ENCODE results near the gene EPS15. TPM values are rescaled to one million over a fixed set of nuclear protein-coding genes. Genes with fewer than 3 reads are reported as not detected.
"Not testable (repeated sequence)": the region's sequence is repeated elsewhere in the genome, so short reads cannot be mapped to it uniquely, and the experiment has no call there.

EPS15 gene
- total and polyA plus RNA-seq, 2 experiments from 2014 or later, result 14.9 to 46.0 TPM

GRCh38 chr1:51566260-51566659 is 47.2 kb upstream of the EPS15 start:
- no peaks in the 10 kb centered on the region for H3K9me3 ChIP-seq (ENCODE audit: low read depth)
- TF ChIP-seq EZH2 (IDR thresholded peaks at IDR 0.05; ENCODE audit: borderline replicate concordance), result no peak
- no peak for TF ChIP-seq CTCF (IDR thresholded peaks at IDR 0.05; ENCODE audit: poor library complexity)
- no peak for TF ChIP-seq EZH2phosphoT487 (IDR thresholded peaks at IDR 0.05; ENCODE audit: low read depth, severe bottlenecking, unreplicated experiment)
- no peaks in the 10 kb centered on the region for H3K79me2 ChIP-seq
- no peak overlapping the region for H3K27ac ChIP-seq
- H3K4me3 ChIP-seq, result no peak overlapping the region
- no peaks in the 10 kb centered on the region for H3K27me3 ChIP-seq
- 73% methylated on average over 3 of the region's 3 CpGs for WGBS (ENCODE audit: low lambda C conversion rate, missing lambda C conversion rate)
- H4K20me1 ChIP-seq (ENCODE audit: insufficient read depth, poor library complexity, severe bottlenecking), result no peaks in the 10 kb centered on the region
- no peaks in the 10 kb centered on the region for H3K9me2 ChIP-seq (replicated peaks; ENCODE audit: insufficient read depth)
- no peak overlapping the region for H2AFZ ChIP-seq
- peaks cover 21% of the 10 kb centered on the region for H3K4me1 ChIP-seq (ENCODE audit: insufficient read depth)
- DNase-seq (ENCODE audit: low spot score), result no peak
- H3K4me2 ChIP-seq, result no peak overlapping the region
- no peaks in the 10 kb centered on the region for H3K36me3 ChIP-seq (replicated peaks; ENCODE audit: insufficient read depth, low read depth)

- Histone ChIP-seq H3K9me2 (replicated peaks; ENCODE audit: insufficient read depth) (no peaks in the 10 kb centered on the region), H3K4me2 (no peak overlapping the region), H3K27ac (no peak overlapping the region), H3K9me3 (ENCODE audit: low read depth) (no peaks in the 10 kb centered on the region), H3K79me2 (no peaks in the 10 kb centered on the region), H3K4me1 (ENCODE audit: insufficient read depth) (peaks cover 16% of the 10 kb centered on the region), H4K20me1 (ENCODE audit: insufficient read depth, poor library complexity, severe bottlenecking) (no peaks in the 10 kb centered on the region), H3K36me3 (replicated peaks; ENCODE audit: insufficient read depth, low read depth) (no peaks in the 10 kb centered on the region), H3K4me3 (no peak overlapping the region), H3K27me3 (no peaks in the 10 kb centered on the region), H2AFZ (no peak overlapping the region)
- TF ChIP-seq EZH2phosphoT487 (IDR thresholded peaks at IDR 0.05; ENCODE audit: low read depth, severe bottlenecking, unreplicated experiment), result no peak
- DNase-seq (ENCODE audit: low spot score), result no peak
- WGBS (ENCODE audit: low lambda C conversion rate, missing lambda C conversion rate), result 79% methylated on average over 2 of the region's 2 CpGs
These were observed 45.9 kb upstream of the EPS15 start for GRCh38 chr1:51565009-51565408.

- Histone ChIP-seq H3K9me2 (replicated peaks; ENCODE audit: insufficient read depth) (no peaks in the 10 kb centered on the region), H3K79me2 (no peaks in the 10 kb centered on the region), H4K20me1 (ENCODE audit: insufficient read depth, poor library complexity, severe bottlenecking) (no peaks in the 10 kb centered on the region), H3K4me3 (no peak overlapping the region), H3K27ac (peak overlapping the region; percentile 40), H3K27me3 (no peaks in the 10 kb centered on the region), H2AFZ (no peak overlapping the region), H3K36me3 (replicated peaks; ENCODE audit: insufficient read depth, low read depth) (no peaks in the 10 kb centered on the region), H3K4me2 (no peak overlapping the region), H3K4me1 (ENCODE audit: insufficient read depth) (peaks cover 11% of the 10 kb centered on the region), H3K9me3 (ENCODE audit: low read depth) (no peaks in the 10 kb centered on the region)
- TF ChIP-seq EZH2phosphoT487 (IDR thresholded peaks at IDR 0.05; ENCODE audit: low read depth, severe bottlenecking, unreplicated experiment) (no peak), CTCF (IDR thresholded peaks at IDR 0.05; ENCODE audit: poor library complexity) (no peak), EZH2 (IDR thresholded peaks at IDR 0.05; ENCODE audit: borderline replicate concordance) (no peak)
- DNase-seq (ENCODE audit: low spot score), result peak; percentile 40
These were observed 45.1 kb upstream of the EPS15 start for GRCh38 chr1:51564124-51564523.

- TF ChIP-seq EZH2 (IDR thresholded peaks at IDR 0.05; ENCODE audit: borderline replicate concordance) (no peak), CTCF (IDR thresholded peaks at IDR 0.05; ENCODE audit: poor library complexity) (no peak)
- DNase-seq (ENCODE audit: low spot score), result no peak
- no peaks in the 10 kb centered on the region for H3K9me3 ChIP-seq (ENCODE audit: low read depth)
- H3K4me3 ChIP-seq, result no peak overlapping the region
- peaks cover 6% of the 10 kb centered on the region for H3K4me1 ChIP-seq (ENCODE audit: insufficient read depth)
- no peaks in the 10 kb centered on the region for H3K9me2 ChIP-seq (replicated peaks; ENCODE audit: insufficient read depth)
- no peaks in the 10 kb centered on the region for H3K79me2 ChIP-seq
- no peaks in the 10 kb centered on the region for H3K36me3 ChIP-seq (replicated peaks; ENCODE audit: insufficient read depth, low read depth)
- H3K27ac ChIP-seq, result no peak overlapping the region
- WGBS (ENCODE audit: low lambda C conversion rate, missing lambda C conversion rate), result 100% methylated on average over 1 of the region's 1 CpG
- no peaks in the 10 kb centered on the region for H3K27me3 ChIP-seq
- H3K4me2 ChIP-seq, result no peak overlapping the region
- H2AFZ ChIP-seq, result no peak overlapping the region
- H4K20me1 ChIP-seq (ENCODE audit: insufficient read depth, poor library complexity, severe bottlenecking), result no peaks in the 10 kb centered on the region
These were observed 42.6 kb upstream of the EPS15 start for GRCh38 chr1:51561702-51562101.

GRCh38 chr1:51560895-51561294 is 41.8 kb upstream of the EPS15 start:
- WGBS (ENCODE audit: low lambda C conversion rate, missing lambda C conversion rate), result 94% methylated on average over 8 of the region's 8 CpGs
- DNase-seq (ENCODE audit: low spot score); H3K36me3 ChIP-seq (replicated peaks; ENCODE audit: insufficient read depth, low read depth); H3K27ac ChIP-seq; H3K4me2 ChIP-seq; H2AFZ ChIP-seq; H3K9me3 ChIP-seq (ENCODE audit: low read depth); H3K4me1 ChIP-seq (ENCODE audit: insufficient read depth); H3K9me2 ChIP-seq (replicated peaks; ENCODE audit: insufficient read depth); H3K4me3 ChIP-seq; H4K20me1 ChIP-seq (ENCODE audit: insufficient read depth, poor library complexity, severe bottlenecking); H3K27me3 ChIP-seq; H3K79me2 ChIP-seq: not testable (repeated sequence)

All from hepatocyte (in vitro differentiated cells).